ENCODE data around the gene PCDH15. TPM values are rescaled to one million over a fixed set of nuclear protein-coding genes. Genes with fewer than 3 reads are reported as not detected.

The PCDH15 gene
- total and polyA plus RNA-seq, 2 of the 13 experiments (the other 11 are each of a cell fraction or from before 2014, with no cell fraction given): not detected

- Histone ChIP-seq H2AFZ (ENCODE audit: low read length) (no peak overlapping the region), H3K4me3 (replicated peaks in 1 of 3; ENCODE audit: insufficient read depth in 1 of 3, low read depth in 2 of 3, low read length in 3 of 3) (no peak overlapping the region), H3K27me3 (ENCODE audit: control insufficient read depth in 1 of 2, insufficient read depth in 2 of 2, low read length in 2 of 2) (no peaks in the 10 kb centered on the region), H3K4me2 (ENCODE audit: low read depth, low read length) (no peak overlapping the region), H3K4me1 (ENCODE audit: insufficient read depth, low read length) (no peaks in the 10 kb centered on the region), H3K79me2 (ENCODE audit: insufficient read depth, low read length) (no peaks in the 10 kb centered on the region), H3K9ac (ENCODE audit: insufficient read depth, low read depth, low read length) (no peak overlapping the region), H3K36me3 (replicated peaks in 1 of 2; ENCODE audit: control insufficient read depth in 1 of 2, insufficient read depth in 2 of 2, low read length in 2 of 2) (no peaks in the 10 kb centered on the region), H4K20me1 (ENCODE audit: insufficient read depth, low read length) (no peaks in the 10 kb centered on the region), H3K9me3 (ENCODE audit: low read length) (no peaks in the 10 kb centered on the region), H3K27ac (ENCODE audit: extremely low read length, insufficient read depth, low read length) (no peak overlapping the region)
- DNase-seq (ENCODE audit: low spot score) (no peak), FAIRE-seq (no peak), ATAC-seq (no peak)
- CTCF ChIA-PET (ENCODE audit: low intra/inter-chr PET ratio, low total read pairs): no interaction called here
- POLR2A ChIA-PET: no interaction called here
- in situ Hi-C loops (cut with HindIII; ENCODE audit: extremely low pct_ligation_motif_present, low pct_unique_long_range_greater_than_20kb): no loop called here
- 0% methylated on average over 1 of the region's 1 CpG for WGBS (ENCODE audit: low lambda C conversion rate)
- TF ChIP-seq ZSCAN5A (CRISPR knock-in tag; IDR thresholded peaks at IDR 0.05; ENCODE audit: borderline replicate concordance) (no peak), MAFF (IDR thresholded peaks at IDR 0.05; ENCODE audit: low read depth, low read length) (peak; percentile 87), NCOA1 (CRISPR knock-in tag; IDR thresholded peaks at IDR 0.05) (no peak), MAFK (conservative IDR thresholded peaks at IDR 0.05 in 1 of 2, IDR thresholded peaks at IDR 0.05 in 1 of 2; ENCODE audit: low read length in 2 of 2) (peak; percentile 84 to 88)
- intact Hi-C loops (cut with micrococcal nuclease; ENCODE audit: unreplicated experiment): no loop called here
- no TSS peak for BruUV-seq (replicated peaks)
Measured at GRCh38 chr10:54318470-54318869, 482.6 kb downstream of the PCDH15 start.

- no peak for FAIRE-seq
- 73% methylated on average over 3 of the region's 3 CpGs for WGBS (ENCODE audit: low lambda C conversion rate)
- Histone ChIP-seq H2AFZ (ENCODE audit: low read length) (no peak overlapping the region), H3K4me1 (ENCODE audit: insufficient read depth, low read length) (no peaks in the 10 kb centered on the region), H3K79me2 (ENCODE audit: insufficient read depth, low read length) (no peaks in the 10 kb centered on the region), H3K4me2 (ENCODE audit: low read depth, low read length) (no peak overlapping the region), H3K27ac (ENCODE audit: extremely low read length, insufficient read depth, low read length) (no peak overlapping the region), H3K9ac (ENCODE audit: insufficient read depth, low read depth, low read length) (no peak overlapping the region), H3K27me3 (ENCODE audit: control insufficient read depth in 1 of 2, insufficient read depth in 2 of 2, low read length in 2 of 2) (no peaks in the 10 kb centered on the region), H3K4me3 (replicated peaks in 1 of 3; ENCODE audit: insufficient read depth in 1 of 3, low read depth in 2 of 3, low read length in 3 of 3) (no peak overlapping the region), H3K36me3 (replicated peaks in 1 of 2; ENCODE audit: control insufficient read depth in 1 of 2, insufficient read depth in 2 of 2, low read length in 2 of 2) (no peaks in the 10 kb centered on the region), H4K20me1 (ENCODE audit: insufficient read depth, low read length) (no peaks in the 10 kb centered on the region), H3K9me3 (ENCODE audit: low read length) (no peaks in the 10 kb centered on the region)
- in situ Hi-C loops (cut with HindIII; ENCODE audit: extremely low pct_ligation_motif_present, low pct_unique_long_range_greater_than_20kb) (no loop called here), intact Hi-C loops (cut with micrococcal nuclease; ENCODE audit: unreplicated experiment) (no loop called here)
- BruUV-seq (replicated peaks): no TSS peak
- no peak for TF ChIP-seq STAT6 (CRISPR knock-in tag; IDR thresholded peaks at IDR 0.05; ENCODE audit: borderline replicate concordance)
- no peak for TF ChIP-seq ZNF280B (CRISPR knock-in tag; IDR thresholded peaks at IDR 0.05; ENCODE audit: borderline replicate concordance)
- no peak for TF ChIP-seq MYPOP (CRISPR knock-in tag; IDR thresholded peaks at IDR 0.05)
- no peak for TF ChIP-seq NPAS2 (CRISPR knock-in tag; IDR thresholded peaks at IDR 0.05; ENCODE audit: borderline replicate concordance)
- TF ChIP-seq CEBPB (IDR thresholded peaks at IDR 0.05; ENCODE audit: borderline replicate concordance, low read depth, low read length): peak; percentile 49; the same call in 1 of the 2 replicates
- TF ChIP-seq ATF7 (IDR thresholded peaks at IDR 0.05): peak; percentile 6; the same call in 1 of the 2 replicates
- no peak for TF ChIP-seq ATF7 (CRISPR knock-in tag; IDR thresholded peaks at IDR 0.05)
- ATAC-seq: no peak
- POLR2A ChIA-PET: no interaction called here
- DNase-seq (ENCODE audit: low spot score): no peak
- CTCF ChIA-PET (ENCODE audit: low intra/inter-chr PET ratio, low total read pairs): no interaction called here
Measured at GRCh38 chr10:54314430-54314829, 486.6 kb downstream of the PCDH15 start.

All from HepG2 (cell line).